Prostate gland (tissue), 2 donors: ENCODE results near the gene OLIG3.

Experiments used
- POLR2A ChIP-seq: fragments of 450-650 bp; IDR thresholded peaks from one replicate; pipeline ENCODE4 v1.6.1; 2016; ENCODE audit warnings: antibody characterized with exemption, mild to moderate bottlenecking
- POLR2AphosphoS5 ChIP-seq: sonication (generic); formaldehyde crosslinking; IDR thresholded peaks from one replicate; pipeline ENCODE4 v1.6.1; 2017; ENCODE audit warnings: antibody characterized with exemption
- TF ChIP-seq, protein P1 (sequence below), 4 experiments: fragments of 200-600 bp in 2 of 4; fragments of 450-650 bp in 2 of 4; sonication (generic) in 2 of 4; IDR thresholded peaks; 1 replicate in 3 of 4; 2 replicates in 1 of 4; pipeline ENCODE4 v1.5.1; 2016 to 2019; ENCODE audit warnings: antibody characterized with exemption in 4 of 4, mild to moderate bottlenecking in 2 of 4, moderate library complexity in 2 of 4

GRCh38 chr6:137518386-137518983 lies 24.3 kb upstream of the OLIG3 start:
- TF ChIP-seq POLR2A (no peak), POLR2AphosphoS5 (no peak)
- TF ChIP-seq, protein P1, sequence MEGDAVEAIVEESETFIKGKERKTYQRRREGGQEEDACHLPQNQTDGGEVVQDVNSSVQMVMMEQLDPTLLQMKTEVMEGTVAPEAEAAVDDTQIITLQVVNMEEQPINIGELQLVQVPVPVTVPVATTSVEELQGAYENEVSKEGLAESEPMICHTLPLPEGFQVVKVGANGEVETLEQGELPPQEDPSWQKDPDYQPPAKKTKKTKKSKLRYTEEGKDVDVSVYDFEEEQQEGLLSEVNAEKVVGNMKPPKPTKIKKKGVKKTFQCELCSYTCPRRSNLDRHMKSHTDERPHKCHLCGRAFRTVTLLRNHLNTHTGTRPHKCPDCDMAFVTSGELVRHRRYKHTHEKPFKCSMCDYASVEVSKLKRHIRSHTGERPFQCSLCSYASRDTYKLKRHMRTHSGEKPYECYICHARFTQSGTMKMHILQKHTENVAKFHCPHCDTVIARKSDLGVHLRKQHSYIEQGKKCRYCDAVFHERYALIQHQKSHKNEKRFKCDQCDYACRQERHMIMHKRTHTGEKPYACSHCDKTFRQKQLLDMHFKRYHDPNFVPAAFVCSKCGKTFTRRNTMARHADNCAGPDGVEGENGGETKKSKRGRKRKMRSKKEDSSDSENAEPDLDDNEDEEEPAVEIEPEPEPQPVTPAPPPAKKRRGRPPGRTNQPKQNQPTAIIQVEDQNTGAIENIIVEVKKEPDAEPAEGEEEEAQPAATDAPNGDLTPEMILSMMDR (IDR thresholded peaks at IDR 0.05) = no peak
